ENCODE results near the gene RNU2-1. TPM values are rescaled to one million over a fixed set of nuclear protein-coding genes. Genes with fewer than 3 reads are reported as not detected.
"Not testable (repeated sequence)": the region's sequence is repeated elsewhere in the genome, so short reads cannot be mapped to it uniquely, and the experiment has no call there.

Gene RNU2-1
- 1,000 to 10,000 TPM; 5,691 to 6,034 TPM for total RNA-seq

DNA sequence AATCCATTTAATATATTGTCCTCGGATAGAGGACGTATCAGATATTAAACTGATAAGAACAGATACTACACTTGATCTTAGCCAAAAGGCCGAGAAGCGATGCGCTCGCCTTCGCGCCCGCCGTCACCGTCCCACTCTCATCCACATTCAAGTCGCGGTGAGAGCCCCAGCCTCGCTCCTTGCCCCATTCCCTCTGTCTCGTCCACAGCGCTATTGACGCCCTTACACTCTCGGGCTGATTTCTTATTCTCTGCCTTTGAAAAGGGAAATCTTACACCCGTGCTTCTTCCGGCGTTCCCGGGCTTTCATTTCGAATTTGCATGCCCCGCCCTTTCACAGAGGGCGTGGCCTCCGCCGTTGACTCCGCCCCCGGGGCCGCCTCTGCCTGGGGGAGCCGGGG, at the start of gene RNU2-1:
Gene RNU2-1 (minus strand): TSS at position 101 of the 400 bp plus-strand sequence.
- not testable (repeated sequence) for H3K36me3 Mint-ChIP-seq (ENCODE audit: low read depth); H3K27ac Mint-ChIP-seq; ATAC-seq (replicated peaks); H3K4me3 Mint-ChIP-seq; H3K9me3 Mint-ChIP-seq; H3K4me1 Mint-ChIP-seq; H3K27me3 Mint-ChIP-seq

DNA sequence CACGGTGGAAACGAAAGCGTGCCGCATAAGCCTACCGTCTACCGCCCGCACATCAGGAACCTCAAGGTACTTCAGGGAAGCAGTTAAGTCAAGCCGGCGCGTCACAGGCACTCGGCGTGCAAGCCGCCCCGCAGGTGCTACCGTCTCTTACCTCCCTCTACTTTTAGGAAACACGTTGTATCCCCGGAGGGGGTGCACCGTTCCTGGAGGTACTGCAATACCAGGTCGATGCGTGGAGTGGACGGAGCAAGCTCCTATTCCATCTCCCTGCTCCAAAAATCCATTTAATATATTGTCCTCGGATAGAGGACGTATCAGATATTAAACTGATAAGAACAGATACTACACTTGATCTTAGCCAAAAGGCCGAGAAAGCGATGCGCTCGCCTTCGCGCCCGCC, 39.1 kb upstream of the RNU2-1 start:
- not testable (repeated sequence) for H3K36me3 Mint-ChIP-seq (ENCODE audit: low read depth); H3K4me1 Mint-ChIP-seq; H3K27ac Mint-ChIP-seq; H3K9me3 Mint-ChIP-seq; H3K27me3 Mint-ChIP-seq
- peak; percentile 38 for ATAC-seq (replicated peaks)
- peak overlapping the region; percentile 29 for H3K4me3 Mint-ChIP-seq

GRCh38 chr17:43272483-43272882, 38.7 kb upstream of the RNU2-1 start:
- H3K4me1 Mint-ChIP-seq; H3K27ac Mint-ChIP-seq; H3K9me3 Mint-ChIP-seq; ATAC-seq (replicated peaks); H3K36me3 Mint-ChIP-seq (ENCODE audit: low read depth); H3K27me3 Mint-ChIP-seq: not testable (repeated sequence)
- peak overlapping the region; percentile 29 for H3K4me3 Mint-ChIP-seq

- not testable (repeated sequence) for H3K36me3 Mint-ChIP-seq (ENCODE audit: low read depth); H3K9me3 Mint-ChIP-seq; H3K27me3 Mint-ChIP-seq; H3K4me3 Mint-ChIP-seq; H3K27ac Mint-ChIP-seq; H3K4me1 Mint-ChIP-seq
- peak; percentile 40 for ATAC-seq (replicated peaks)
These were observed 37.1 kb upstream of the RNU2-1 start for GRCh38 chr17:43270552-43271504.

GRCh38 chr17:43246456-43246855, 12.7 kb upstream of the RNU2-1 start:
- not testable (repeated sequence) for H3K4me3 Mint-ChIP-seq; H3K27me3 Mint-ChIP-seq; ATAC-seq (replicated peaks); H3K4me1 Mint-ChIP-seq; H3K9me3 Mint-ChIP-seq; H3K36me3 Mint-ChIP-seq (ENCODE audit: low read depth); H3K27ac Mint-ChIP-seq

DNA sequence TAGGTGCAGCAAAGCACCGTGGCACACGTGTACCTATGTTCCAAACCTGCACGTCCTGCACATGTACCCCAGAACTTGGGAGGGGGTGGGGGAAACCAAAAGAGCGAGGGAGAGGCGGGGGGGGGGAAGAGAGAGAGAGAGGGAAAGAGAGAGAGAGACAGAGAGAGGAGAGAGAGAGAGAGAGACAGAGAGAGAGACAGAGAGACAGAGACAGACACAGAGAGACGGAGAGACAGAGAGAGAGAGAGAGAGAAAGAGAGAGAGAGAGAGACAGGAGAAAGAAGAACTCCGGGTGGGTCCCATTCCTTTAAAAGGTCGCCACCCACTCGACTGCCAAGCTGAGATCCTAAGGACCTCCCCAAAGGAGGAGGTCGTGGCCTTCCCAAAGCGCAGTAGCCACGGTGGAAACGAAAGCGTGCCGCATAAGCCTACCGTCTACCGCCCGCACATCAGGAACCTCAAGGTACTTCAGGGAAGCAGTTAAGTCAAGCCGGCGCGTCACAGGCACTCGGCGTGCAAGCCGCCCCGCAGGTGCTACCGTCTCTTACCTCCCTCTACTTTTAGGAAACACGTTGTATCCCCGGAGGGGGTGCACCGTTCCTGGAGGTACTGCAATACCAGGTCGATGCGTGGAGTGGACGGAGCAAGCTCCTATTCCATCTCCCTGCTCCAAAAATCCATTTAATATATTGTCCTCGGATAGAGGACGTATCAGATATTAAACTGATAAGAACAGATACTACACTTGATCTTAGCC, 7.0 kb upstream of the RNU2-1 start:
- not testable (repeated sequence) for H3K9me3 Mint-ChIP-seq; H3K36me3 Mint-ChIP-seq (ENCODE audit: low read depth); H3K27me3 Mint-ChIP-seq; H3K27ac Mint-ChIP-seq; H3K4me3 Mint-ChIP-seq; H3K4me1 Mint-ChIP-seq
- peak; percentile 52 for ATAC-seq (replicated peaks)

GRCh38 chr17:43239597-43239996, 5.8 kb upstream of the RNU2-1 start:
- not testable (repeated sequence) for H3K4me3 Mint-ChIP-seq; H3K27me3 Mint-ChIP-seq; H3K27ac Mint-ChIP-seq; H3K9me3 Mint-ChIP-seq; H3K4me1 Mint-ChIP-seq; H3K36me3 Mint-ChIP-seq (ENCODE audit: low read depth)
- peak; percentile 53 for ATAC-seq (replicated peaks)

DNA sequence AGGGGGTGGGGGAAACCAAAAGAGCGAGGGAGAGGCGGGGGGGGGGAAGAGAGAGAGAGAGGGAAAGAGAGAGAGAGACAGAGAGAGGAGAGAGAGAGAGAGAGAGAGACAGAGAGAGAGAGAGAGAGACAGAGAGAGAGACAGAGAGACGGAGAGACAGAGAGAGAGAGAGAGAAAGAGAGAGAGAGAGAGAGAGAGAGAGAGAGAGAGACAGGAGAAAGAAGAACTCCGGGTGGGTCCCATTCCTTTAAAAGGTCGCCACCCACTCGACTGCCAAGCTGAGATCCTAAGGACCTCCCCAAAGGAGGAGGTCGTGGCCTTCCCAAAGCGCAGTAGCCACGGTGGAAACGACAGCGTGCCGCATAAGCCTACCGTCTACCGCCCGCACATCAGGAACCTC, 514 bp downstream of the RNU2-1 start:
- not testable (repeated sequence) for H3K4me3 Mint-ChIP-seq; H3K27me3 Mint-ChIP-seq; H3K9me3 Mint-ChIP-seq; H3K27ac Mint-ChIP-seq; ATAC-seq (replicated peaks); H3K4me1 Mint-ChIP-seq; H3K36me3 Mint-ChIP-seq (ENCODE audit: low read depth)

- not testable (repeated sequence) for ATAC-seq (replicated peaks); H3K36me3 Mint-ChIP-seq (ENCODE audit: low read depth); H3K27ac Mint-ChIP-seq; H3K27me3 Mint-ChIP-seq; H3K4me1 Mint-ChIP-seq; H3K9me3 Mint-ChIP-seq; H3K4me3 Mint-ChIP-seq
These were observed 1.6 kb downstream of the RNU2-1 start for GRCh38 chr17:43232021-43232699.

DNA sequence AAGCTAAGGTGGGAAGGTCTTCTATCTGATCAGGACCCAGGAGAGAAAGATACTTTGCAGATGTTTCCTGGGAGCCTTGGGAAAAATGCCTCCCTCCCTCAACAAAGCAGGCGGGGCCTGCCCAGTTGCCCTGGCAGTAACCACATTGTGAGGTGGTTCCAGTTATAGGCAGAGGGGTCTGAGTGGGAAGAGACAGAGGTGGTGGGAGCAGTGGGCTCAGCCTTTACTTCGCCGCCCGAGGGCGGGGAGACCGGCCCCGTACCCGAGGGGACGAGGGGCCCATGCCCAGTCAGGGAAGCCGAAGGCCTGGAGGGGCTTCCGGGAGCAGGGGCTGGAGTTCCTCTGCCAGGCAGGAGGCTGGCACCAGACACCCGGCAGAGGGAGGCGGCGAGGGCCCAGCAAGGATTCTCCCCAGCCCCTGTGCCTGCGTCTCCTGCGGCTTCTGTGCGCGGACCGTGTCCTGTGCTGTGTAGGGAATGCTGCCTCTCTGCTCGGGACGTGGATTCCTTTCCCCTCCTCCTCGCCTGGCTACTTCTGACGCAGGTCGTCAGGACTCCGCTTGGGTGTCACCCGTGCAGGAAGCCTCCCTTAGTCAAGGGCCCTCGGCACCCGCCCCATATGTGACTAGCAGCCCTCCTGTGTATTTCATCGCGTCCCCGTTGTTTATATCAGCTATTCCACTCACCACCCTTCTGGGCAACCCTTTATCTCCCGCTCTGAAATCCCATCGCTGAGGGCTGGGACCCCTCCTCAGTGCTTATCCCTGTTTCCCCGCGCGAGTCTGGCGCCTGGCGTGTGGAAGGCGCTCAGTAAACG, 2.4 kb downstream of the RNU2-1 start:
- H3K27me3 Mint-ChIP-seq; H3K4me1 Mint-ChIP-seq; H3K9me3 Mint-ChIP-seq; H3K4me3 Mint-ChIP-seq; H3K36me3 Mint-ChIP-seq (ENCODE audit: low read depth); H3K27ac Mint-ChIP-seq; ATAC-seq (replicated peaks): not testable (repeated sequence)

- not testable (repeated sequence) for ATAC-seq (replicated peaks); H3K27me3 Mint-ChIP-seq; H3K9me3 Mint-ChIP-seq; H3K4me1 Mint-ChIP-seq; H3K27ac Mint-ChIP-seq; H3K4me3 Mint-ChIP-seq
- peaks cover 22% of the 10 kb centered on the region for H3K36me3 Mint-ChIP-seq (ENCODE audit: low read depth)
These were observed 5.6 kb downstream of the RNU2-1 start, which contains the start of gene CCDC200 for GRCh38 chr17:43228020-43228782. TSS of gene CCDC200 (minus strand) at chr17:43228623. CDS start at chr17:43228554, 69 bp downstream.

- H3K27ac Mint-ChIP-seq: no peak overlapping the region
- no peak for ATAC-seq (replicated peaks)
- H3K27me3 Mint-ChIP-seq: no peaks in the 10 kb centered on the region
- H3K4me3 Mint-ChIP-seq: no peak overlapping the region
- no peaks in the 10 kb centered on the region for H3K4me1 Mint-ChIP-seq
- no peaks in the 10 kb centered on the region for H3K9me3 Mint-ChIP-seq
- H3K36me3 Mint-ChIP-seq (ENCODE audit: low read depth): peaks cover 22% of the 10 kb centered on the region
These were observed 7.4 kb downstream of the RNU2-1 start for GRCh38 chr17:43226393-43226792.

GRCh38 chr17:43224146-43224705, 9.6 kb downstream of the RNU2-1 start:
- Mint-ChIP-seq H3K27me3 (no peaks in the 10 kb centered on the region), H3K4me3 (no peak overlapping the region), H3K9me3 (no peaks in the 10 kb centered on the region), H3K27ac (no peak overlapping the region), H3K4me1 (no peaks in the 10 kb centered on the region), H3K36me3 (ENCODE audit: low read depth) (peaks cover 23% of the 10 kb centered on the region)
- no peak for ATAC-seq (replicated peaks)
